Testis (tissue), 3 donors: ENCODE data around the gene ZKSCAN8. TPM values are rescaled to one million over a fixed set of nuclear protein-coding genes. Genes with fewer than 3 reads are reported as not detected.
A peak's percentile ranks its signal among the peaks of the same experiment; 100 is the strongest.

Experiments
- DNase-seq: peaks from one replicate; pipeline ENCODE4 v3.0.0-alpha.2; 2019
- H3K27ac ChIP-seq, 2 donors: fragments of 200-600 bp; sonication (generic); one replicate each; pipeline ENCODE4 v1.5.1; 2019
- H3K27me3 ChIP-seq: fragments of 200-600 bp; sonication (generic); one replicate; pipeline ENCODE4 v1.5.1; 2019
- H3K36me3 ChIP-seq: fragments of 200-600 bp; sonication (generic); one replicate; pipeline ENCODE4 v1.5.1; 2017; ENCODE audit warnings: low read depth; ENCODE audit errors: missing control alignments
- H3K4me1 ChIP-seq: fragments of 200-600 bp; sonication (generic); one replicate; pipeline ENCODE4 v1.5.1; 2019
- H3K4me3 ChIP-seq, 2 donors: fragments of 200-600 bp; sonication (generic); one replicate each; pipeline ENCODE4 v1.5.1; 2017 to 2019
- H3K9me3 ChIP-seq: fragments of 200-600 bp; sonication (generic); one replicate; pipeline ENCODE4 v1.5.1; 2017
- CTCF ChIP-seq, 3 experiments: fragments of 450-650 bp in 2 of 3; fragments of 200-600 bp in 1 of 3; sonication (generic) in 1 of 3; IDR thresholded peaks; one replicate each; pipeline ENCODE4 v1.5.1; 2016 to 2019; ENCODE audit warnings: antibody characterized with exemption in 3 of 3, mild to moderate bottlenecking in 2 of 3, moderate library complexity in 1 of 3
- POLR2A ChIP-seq: fragments of 450-650 bp; IDR thresholded peaks from one replicate; pipeline ENCODE4 v1.6.1; 2017; ENCODE audit warnings: antibody characterized with exemption, mild to moderate bottlenecking, moderate library complexity
- WGBS, 2 donors: methylation state at CpG; one replicate each; pipeline ENCODE4 v1.1.5; 2018; 5-methylcytosine and 5-hydroxymethylcytosine counted together
- intact Hi-C: fragments of 100-400 bp; cut with DNase I; formaldehyde crosslinking; loops from one replicate; pipeline ENCODE4 v1.15.1; 2023; ENCODE audit warnings: low total_unique reads
- polyA plus RNA-seq: library from polyadenylated mRNA; stranded (reverse); fragments of 350-450 nt; fragmentation: Illumina TruSeq; extraction: RNeasy Lipid Tissue Mini Kit (QIAGEN cat#74804); gene quantifications from one replicate; pipeline ENCODE4 v1.2.3, GENCODE V29; 2014; ENCODE audit warnings: low read depth, low replicate concordance; ENCODE audit not compliant: insufficient read depth
- total RNA-seq, 2 donors: library from RNA; depleted of rRNA; stranded (reverse); fragments of >200 nt; gene quantifications; one replicate each; pipeline ENCODE4 v1.2.3, GENCODE V29; 2016

The ZKSCAN8 gene
- total and polyA plus RNA-seq, 3 donors from 2014 or later, result 20.9 to 36.4 (median 34.1) TPM

- no peaks in the 10 kb centered on the region for H3K36me3 ChIP-seq
- no peak overlapping the region for H3K4me3 ChIP-seq
- 52 to 53% methylated on average over 1 of the region's 1 CpG for WGBS, 2 donors
- H3K27me3 ChIP-seq, result no peaks in the 10 kb centered on the region
- no peak for TF ChIP-seq CTCF (IDR thresholded peaks at IDR 0.05)
- no peaks in the 10 kb centered on the region for H3K9me3 ChIP-seq
- no peak overlapping the region for H3K27ac ChIP-seq
- H3K4me1 ChIP-seq, result no peaks in the 10 kb centered on the region
- intact Hi-C loops, result no loop called here
- DNase-seq, result no peak
Measured at GRCh38 chr6:28200020-28200419, 58.3 kb downstream of the ZKSCAN8 start.

- Histone ChIP-seq H3K9me3 (no peaks in the 10 kb centered on the region), H3K4me3 (no peak overlapping the region), H3K36me3 (no peaks in the 10 kb centered on the region), H3K27ac (no peak overlapping the region), H3K27me3 (no peaks in the 10 kb centered on the region), H3K4me1 (no peaks in the 10 kb centered on the region)
- intact Hi-C loops, result no loop called here
- 51 to 58% methylated on average over 4 of the region's 4 CpGs for WGBS, 2 donors
- no peak for DNase-seq
- TF ChIP-seq POLR2A (no peak), CTCF (IDR thresholded peaks at IDR 0.05) (no peak)
Measured at GRCh38 chr6:28203201-28203600, 61.5 kb downstream of the ZKSCAN8 start.

GRCh38 chr6:28205879-28206278, 64.2 kb downstream of the ZKSCAN8 start:
- DNase-seq, result no peak
- H3K27ac ChIP-seq, result no peak overlapping the region
- no peaks in the 10 kb centered on the region for H3K36me3 ChIP-seq
- 59 to 61% methylated on average over 1 of the region's 1 CpG for WGBS, 2 donors
- no peaks in the 10 kb centered on the region for H3K27me3 ChIP-seq
- H3K9me3 ChIP-seq, result no peaks in the 10 kb centered on the region
- intact Hi-C loops, result no loop called here
- no peak overlapping the region for H3K4me3 ChIP-seq
- no peaks in the 10 kb centered on the region for H3K4me1 ChIP-seq
- TF ChIP-seq CTCF (IDR thresholded peaks at IDR 0.05), result no peak

- H3K36me3 ChIP-seq, result no peaks in the 10 kb centered on the region
- no peaks in the 10 kb centered on the region for H3K27me3 ChIP-seq
- TF ChIP-seq CTCF (IDR thresholded peaks at IDR 0.05) (no peak), POLR2A (no peak)
- no peak overlapping the region for H3K27ac ChIP-seq
- H3K4me3 ChIP-seq, result no peak overlapping the region
- H3K4me1 ChIP-seq, result no peaks in the 10 kb centered on the region
- no peak for DNase-seq
- H3K9me3 ChIP-seq, result no peaks in the 10 kb centered on the region
- 35 to 36% methylated on average over 3 of the region's 3 CpGs for WGBS, 2 donors
- intact Hi-C loops, result no loop called here
Measured at GRCh38 chr6:28206527-28206926, 64.8 kb downstream of the ZKSCAN8 start.

- WGBS, 2 donors, result 3 to 5% methylated on average over 15 of the region's 15 CpGs
Measured at GRCh38 chr6:28206928-28207509, 65.3 kb downstream of the ZKSCAN8 start.

More at GRCh38 chr6:28206928-28207509, 65.3 kb downstream of the ZKSCAN8 start:
- Histone ChIP-seq H3K27ac (no peak overlapping the region), H3K4me1 (no peaks in the 10 kb centered on the region), H3K4me3 (peak overlapping the region; percentile 17 to 38), H3K36me3 (no peaks in the 10 kb centered on the region), H3K27me3 (no peaks in the 10 kb centered on the region), H3K9me3 (no peaks in the 10 kb centered on the region)
- no peak for DNase-seq
- intact Hi-C loops, result no loop called here
- TF ChIP-seq CTCF (IDR thresholded peaks at IDR 0.05), result no peak
- no peak for TF ChIP-seq POLR2A
